HG02885 (cell line): ENCODE measurements around the gene SPINK5.

ENCODE experiments used
- ATAC-seq: cut with Tn5 transposase; IDR thresholded peaks from one replicate; pipeline ENCODE4 v1.9.1; 2021; ENCODE audit warnings: mild to moderate bottlenecking; ENCODE audit not compliant: unreplicated experiment, poor library complexity

The SPINK5 gene

DNA sequence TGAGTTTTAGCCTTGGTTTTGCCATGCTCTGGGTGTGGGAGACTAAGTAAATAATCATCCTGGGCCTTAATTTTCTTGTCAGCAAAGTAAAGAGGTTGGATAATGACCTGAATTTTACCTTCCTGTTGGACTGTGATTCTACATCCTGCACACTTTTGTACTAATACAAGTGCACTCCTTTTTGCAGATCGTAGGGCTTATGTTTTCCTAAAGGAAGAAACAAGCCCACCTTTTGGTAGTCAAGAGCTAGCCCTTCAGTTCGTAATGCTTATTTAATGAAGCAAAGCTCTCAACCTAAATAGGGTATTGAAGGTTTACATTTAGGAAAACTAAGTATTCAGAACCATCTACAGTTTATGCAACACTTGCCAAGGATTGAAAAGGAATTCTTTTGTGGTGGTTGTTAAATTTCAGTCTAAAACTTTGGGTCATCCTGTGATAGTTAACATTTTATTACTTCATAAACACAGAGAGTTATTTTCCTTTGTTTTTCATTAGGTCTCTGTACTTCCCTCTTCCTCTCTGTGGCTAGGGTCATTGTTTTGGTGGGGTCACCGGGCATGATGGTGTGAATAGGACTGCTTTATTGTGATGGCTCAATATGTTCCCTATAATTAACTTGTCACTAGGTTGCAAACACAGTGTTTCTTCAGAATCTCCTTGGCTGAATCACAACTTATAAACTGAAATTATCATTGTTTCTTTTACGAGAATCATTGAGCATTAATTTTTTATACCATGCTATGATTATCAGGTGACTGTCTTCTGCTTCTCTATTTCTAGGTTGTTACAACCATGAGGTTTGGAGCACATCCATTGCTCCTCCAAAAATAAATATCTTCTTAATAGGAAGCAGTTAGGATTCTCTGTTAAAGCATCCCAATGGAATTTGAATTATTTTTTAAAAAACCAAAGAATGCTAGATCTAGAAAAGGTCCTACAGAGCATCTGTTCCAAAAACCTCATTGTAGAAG, 28.5 kb downstream of the SPINK5 start:
- ATAC-seq = no peak

DNA sequence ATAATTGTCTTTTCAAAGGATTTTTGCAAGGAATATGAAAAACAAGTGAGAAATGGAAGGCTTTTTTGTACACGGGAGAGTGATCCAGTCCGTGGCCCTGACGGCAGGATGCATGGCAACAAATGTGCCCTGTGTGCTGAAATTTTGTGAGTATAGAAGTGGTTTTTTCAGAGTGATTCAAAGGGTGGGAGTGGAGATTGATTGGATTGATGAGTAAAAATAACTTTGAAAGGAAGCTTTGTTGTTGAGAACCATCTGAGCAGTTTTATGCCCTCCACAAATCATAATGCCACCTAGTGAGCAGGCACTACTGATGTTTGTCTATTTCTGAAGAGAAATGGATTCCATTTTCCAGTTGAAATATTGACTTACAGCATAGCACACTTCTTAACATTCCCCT, 30.6 kb downstream of the SPINK5 start:
- ATAC-seq = no peak

DNA sequence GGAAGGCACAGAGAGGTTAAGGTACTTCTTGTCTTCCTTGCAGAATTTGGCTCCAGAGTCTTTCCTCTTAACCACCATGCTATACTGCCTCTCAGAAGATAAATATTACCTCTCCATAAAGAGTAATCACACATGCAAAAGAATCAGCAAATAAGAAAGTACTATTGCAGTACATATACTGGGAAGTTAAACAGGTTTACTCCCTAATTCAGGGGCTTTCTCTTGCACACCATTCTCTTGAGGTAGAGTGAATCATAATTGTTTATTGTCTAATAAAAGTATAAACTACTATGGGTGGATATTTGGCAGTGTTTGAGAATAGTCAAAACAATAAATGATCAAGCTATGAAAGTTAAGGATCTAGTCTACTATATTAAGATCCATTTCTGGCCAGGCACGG, 40.4 kb downstream of the SPINK5 start:
- ATAC-seq = no peak

DNA sequence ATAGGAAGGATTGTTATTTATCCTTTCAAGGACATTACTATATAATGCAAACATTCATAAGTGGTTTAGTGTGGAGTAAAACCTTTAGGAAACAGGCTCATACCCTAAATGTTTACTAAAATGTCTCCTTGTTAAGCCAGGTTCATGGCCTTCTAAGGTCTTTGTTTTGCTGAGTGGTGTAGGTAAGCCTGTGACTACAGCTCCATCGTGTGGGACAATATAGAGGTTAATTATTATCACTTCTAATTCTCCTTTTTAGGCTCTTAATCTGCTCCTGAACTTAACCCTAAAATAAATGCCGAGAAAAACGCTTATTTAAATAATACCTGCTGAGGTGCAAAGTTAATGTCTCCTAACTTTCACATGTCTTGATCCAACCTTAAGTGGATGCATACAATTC, 43.8 kb downstream of the SPINK5 start:
- no peak for ATAC-seq

DNA sequence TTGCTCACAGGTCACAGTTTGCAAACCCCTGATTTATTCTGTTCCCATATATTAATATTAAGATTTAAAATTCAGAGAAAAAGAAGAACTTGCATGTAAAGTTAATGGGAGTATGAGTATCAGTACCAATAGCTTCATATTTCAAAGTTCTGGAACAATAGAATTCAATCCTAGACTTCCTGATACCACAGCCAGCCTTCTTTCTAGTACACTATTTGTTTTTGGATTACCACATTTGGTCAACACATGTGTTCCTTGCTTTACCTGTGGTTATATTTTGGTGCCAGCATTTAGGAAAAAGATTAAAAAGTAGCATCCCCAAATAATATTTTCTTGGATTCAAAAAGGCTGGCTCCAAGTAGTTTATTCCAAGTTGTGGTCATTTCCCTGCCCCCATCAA, 49.5 kb downstream of the SPINK5 start:
- no peak for ATAC-seq

DNA sequence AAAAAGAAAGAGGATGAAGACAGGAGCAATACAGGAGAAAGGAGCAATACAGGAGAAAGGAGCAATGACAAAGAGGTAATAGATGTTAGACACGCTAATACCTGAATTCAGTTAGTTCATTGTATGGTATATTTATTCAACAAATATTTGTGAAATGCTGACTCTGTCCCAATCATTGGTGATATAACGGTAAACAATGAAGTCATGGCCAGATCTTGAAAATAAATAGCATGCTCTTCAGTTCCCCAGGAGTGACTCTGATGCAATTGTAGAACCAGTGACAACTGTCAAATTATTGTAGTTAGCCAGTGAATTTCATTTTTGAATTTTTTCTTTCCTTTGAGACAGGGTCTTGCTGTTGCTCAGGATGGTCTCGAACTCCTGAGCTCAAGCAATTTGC, 56.5 kb downstream of the SPINK5 start:
- no peak for ATAC-seq

DNA sequence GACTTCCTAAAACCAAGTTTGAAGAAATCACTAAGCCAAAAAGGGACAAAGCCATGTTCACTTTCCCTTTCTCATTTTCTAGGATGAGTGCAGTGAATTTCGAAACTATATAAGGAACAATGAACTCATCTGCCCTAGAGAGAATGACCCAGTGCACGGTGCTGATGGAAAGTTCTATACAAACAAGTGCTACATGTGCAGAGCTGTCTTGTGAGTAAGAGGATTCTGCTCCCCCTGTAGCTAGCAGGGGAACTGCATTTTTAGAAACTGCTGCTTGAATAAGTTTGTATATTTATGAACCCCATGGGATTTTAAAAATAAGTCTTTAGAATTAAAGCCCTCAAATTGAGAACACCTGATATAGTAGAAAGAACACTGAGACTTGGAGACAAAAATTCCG, 61.9 kb downstream of the SPINK5 start:
- ATAC-seq = no peak

DNA sequence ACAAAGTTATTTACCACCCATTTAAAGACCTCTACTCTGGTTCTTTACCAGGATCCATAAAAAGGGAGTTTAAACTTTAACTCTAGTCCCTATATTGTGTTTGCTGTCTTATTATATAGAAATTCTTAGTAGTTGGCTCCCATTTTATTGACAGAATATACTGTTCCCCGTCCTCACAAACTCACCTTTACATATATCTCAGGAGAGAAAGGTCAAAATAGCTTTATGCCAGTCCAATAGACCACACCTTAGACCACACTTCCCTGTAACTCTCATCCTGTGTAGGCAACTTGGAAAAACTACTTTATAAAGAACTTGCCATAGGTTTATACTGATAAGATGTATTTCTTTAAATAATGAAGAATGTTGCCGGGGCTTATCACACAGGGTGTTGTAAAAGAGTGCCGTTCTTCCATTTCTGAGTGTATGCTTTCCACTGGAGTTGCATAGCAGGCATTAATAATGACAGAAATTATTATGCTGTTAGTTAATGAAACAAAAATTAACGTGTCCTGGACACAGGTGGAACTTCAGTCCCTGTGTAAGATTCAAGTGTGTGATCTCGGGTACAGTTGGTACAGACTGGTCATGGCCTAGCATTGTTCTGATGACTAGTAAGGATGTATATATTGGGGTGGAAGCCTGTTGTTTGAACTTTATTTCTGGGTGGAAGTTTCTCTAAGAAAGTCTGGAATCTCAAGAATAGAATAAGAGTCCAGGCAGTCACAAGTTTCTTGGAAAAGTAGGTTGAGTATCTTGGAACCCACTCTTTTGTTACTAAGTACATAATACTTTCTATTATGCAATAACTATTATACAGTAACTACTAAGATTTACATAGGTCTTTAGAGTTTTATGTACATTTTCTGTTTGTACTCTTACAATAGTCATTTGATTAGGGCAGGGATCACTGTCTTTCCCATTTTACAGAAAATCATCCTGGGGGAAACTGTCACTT, 71.6 kb downstream of the SPINK5 start:
- no peak for ATAC-seq

DNA sequence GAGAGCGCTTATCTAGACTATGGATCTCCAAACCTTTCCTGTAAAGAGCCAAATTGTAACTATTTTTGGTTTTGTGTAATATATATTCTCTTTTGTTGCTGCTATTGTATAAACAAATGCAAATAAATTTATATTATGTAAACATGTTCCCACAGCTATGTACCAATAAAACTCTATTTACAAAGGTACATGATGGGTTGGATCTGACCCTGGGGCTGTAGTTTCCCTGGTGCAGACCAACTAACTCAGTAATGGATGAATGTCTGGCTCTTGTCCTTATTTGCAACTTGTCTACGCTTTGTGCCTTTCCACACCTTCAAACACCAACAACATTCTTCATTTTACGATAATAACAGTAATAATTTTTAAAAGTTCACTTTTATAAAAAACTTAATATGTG, 77.1 kb downstream of the SPINK5 start:
- ATAC-seq = no peak

DNA sequence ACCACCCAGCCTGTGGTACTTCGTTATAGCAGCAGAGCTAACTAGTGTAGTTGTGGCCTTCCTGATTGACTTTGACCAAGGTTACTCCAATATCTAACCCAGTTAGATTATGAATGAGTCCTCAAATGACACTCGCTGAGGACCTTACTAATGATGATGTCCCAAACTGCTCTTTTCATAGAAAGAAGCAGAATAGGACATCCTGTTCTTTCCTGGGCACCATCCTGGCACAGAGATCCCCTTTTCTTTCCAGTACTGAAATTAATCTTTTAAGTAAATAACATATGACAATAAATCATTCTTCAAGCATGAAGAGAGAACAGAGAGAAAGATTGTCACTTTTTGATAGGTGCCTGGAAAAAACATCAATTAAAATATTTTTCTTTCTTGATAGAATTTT, 77.9 kb downstream of the SPINK5 start:
- no peak for ATAC-seq

DNA sequence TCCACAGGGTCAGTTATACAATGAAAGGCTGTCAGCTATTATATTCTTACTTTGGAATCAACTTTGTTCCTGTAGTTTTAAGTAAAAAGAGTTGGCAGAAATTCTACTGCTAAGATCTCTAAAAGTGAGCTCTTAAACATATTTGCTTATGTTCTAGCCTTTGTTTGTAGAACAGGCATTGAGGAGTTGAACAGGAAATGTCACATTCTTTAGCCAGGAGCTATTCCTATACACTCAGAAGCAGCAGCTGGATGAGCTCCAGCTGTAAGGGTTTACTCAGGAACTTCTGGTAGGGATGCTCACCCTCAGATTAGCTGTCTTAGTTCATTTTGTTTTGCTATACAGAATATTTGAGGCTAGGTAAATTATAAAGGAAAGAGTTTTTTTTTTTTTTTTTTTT, 82.1 kb downstream of the SPINK5 start:
- no peak for ATAC-seq

DNA sequence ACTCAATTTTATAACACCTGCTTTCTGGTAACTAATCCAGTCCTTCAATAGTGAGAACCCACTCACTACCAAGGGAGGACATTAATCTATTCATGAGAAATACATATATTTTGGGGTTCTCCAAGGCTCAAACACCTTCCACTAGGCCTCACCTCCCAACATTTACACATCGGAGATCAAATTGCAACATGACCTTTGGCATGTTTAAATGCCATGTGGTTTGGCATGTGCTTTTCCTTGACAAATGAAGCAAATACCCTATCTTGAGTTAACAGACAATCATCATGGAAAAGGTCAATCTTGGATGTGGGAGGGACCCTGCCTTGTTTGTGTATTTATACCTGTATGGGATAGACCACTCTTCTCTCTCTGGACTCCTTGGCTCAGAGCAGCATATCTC, 82.7 kb downstream of the SPINK5 start:
- no peak for ATAC-seq

DNA sequence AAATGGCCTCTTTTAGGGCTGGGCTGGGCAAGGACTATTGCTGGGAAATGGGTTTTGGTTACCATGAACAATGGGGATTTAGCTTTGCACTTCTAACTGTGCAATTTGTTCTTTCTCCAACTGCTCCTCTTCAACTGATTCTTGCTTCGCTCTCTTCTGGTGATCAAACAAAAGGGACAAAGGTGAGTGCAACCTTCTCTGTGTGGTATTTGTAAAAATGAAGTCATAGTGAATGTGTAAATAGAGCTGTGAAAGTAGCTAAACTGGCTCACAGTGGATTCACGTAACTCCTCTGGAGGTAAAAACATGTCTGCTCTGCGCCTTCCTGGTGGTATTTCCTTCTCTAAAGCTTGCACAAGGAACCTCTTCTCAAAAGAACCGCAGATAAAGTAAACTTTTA, 83.6 kb downstream of the SPINK5 start:
- ATAC-seq = no peak

DNA sequence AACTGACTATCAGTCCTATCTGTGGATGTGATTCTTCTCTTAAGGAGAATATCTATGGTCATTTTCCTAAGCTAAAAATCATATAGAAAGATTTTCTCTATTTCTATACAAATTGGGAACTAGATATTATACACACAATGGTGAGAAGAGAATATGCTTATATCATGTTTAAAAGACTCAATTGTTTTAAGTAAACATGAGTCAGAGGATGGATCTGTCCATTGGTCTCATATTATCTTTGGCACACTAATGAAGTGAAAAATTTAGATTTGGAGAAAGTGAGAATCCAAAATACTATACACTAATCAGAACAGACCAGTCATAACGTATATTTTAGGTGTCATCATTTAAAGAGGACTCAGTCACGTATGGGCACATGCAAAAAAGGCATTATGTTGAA, 88.1 kb downstream of the SPINK5 start:
- no peak for ATAC-seq

DNA sequence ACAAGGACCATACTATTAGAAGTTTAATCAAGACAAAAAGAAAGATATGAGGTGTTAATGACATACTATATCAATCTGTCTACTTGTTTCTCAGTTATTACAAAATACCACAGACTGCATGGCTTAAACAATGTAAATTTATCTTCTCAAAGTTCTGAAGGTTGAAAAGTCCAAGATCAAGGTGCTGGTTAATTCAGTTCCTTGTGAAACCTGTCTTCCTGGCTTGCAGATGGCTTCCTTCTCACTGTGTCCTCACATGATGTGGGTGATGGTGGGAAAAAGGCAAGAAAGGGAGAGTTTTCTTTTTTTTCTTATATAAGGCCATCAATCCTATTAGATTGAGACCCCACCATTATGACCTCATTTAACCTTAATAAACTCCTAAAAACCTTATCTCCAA, 89.0 kb downstream of the SPINK5 start:
- ATAC-seq = no peak

DNA sequence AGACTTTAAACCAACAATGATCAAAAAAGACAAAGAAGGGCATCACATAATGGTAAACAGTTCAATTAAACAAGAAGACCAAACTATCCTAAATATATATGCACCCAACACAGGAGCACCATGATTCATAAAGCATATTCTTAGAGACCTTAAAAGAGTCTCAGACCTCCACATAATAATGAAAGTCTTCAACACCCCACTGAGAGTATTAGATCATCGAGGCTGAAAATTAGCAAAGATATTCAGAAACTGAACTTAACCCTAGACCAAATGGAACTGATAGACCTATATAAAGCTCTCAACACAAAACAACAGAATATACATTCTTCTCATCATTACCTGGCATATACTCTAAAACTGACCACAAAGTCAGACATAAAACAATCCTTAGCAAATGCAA, 92.8 kb downstream of the SPINK5 start:
- ATAC-seq = no peak

DNA sequence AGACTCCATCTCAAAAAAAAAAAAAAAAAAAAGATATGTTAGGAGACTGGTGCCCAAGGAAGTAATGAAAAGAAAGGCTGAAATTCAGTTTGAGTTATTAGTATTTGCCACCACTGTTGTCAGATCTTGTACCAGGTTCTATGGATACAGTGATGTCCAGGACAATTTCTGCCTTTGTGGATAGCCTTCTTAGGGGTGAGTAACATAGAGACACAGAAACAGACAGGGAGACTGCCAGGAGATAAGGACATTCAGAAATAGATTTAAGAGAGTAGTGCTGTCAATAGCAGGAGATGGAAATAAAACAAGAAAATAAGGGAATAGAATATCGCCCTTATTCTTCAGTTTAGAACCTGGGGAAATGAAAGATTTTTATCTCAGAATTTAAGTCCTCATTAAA, 98.3 kb downstream of the SPINK5 start:
- ATAC-seq = no peak

DNA sequence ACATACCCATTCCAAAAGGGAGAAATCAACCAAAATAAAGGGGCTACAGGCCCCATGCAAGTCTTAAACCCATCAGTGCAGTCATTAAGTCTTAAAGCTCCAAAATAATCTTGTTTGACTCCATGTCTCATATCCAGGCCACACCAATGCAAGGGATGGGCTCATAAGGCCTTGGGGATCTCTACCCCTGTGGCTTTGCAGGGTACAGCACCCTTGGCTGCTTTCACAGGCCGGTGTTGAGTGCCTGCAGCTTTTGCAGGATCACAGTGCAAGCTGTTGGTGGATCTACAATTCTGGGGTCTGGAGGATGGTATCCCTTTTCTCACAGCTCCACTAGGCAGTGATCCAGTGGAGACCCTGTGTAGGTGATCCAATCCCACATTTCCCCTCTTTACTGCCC, 99.6 kb downstream of the SPINK5 start:
- no peak for ATAC-seq

DNA sequence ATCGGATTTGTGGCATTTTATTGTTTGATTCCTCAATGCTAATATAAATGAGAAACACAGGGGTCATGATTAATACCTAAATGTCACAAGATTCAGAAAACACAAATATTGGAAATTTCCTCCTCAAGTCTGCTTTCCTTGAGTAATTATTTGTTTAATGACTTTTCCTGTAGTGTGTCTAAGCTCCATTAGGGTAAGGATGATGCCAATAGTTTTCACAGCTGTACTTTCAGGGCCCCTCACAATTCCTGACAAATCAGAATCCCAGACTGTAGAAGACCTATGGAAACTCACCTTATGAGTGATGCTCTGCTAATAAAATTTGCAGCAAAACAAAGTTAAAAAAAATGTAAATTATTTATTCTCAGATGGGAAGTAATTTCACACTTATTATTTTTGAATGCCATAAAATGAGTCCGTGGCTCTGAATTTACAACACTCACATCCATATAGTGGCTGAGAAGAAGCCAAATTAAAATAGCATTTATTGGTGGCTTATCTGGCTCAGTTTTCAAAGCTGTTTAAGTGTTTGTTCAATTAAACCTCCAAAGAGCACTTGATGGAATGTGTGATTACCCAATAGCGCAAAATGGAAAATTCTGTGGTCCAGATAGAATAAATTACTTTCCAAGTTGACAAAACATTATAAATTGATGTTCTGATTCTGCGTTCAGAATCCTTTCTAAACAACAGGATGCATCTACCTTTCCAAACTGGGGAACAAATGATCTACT, 102.9 kb downstream of the SPINK5 start:
- no peak for ATAC-seq

DNA sequence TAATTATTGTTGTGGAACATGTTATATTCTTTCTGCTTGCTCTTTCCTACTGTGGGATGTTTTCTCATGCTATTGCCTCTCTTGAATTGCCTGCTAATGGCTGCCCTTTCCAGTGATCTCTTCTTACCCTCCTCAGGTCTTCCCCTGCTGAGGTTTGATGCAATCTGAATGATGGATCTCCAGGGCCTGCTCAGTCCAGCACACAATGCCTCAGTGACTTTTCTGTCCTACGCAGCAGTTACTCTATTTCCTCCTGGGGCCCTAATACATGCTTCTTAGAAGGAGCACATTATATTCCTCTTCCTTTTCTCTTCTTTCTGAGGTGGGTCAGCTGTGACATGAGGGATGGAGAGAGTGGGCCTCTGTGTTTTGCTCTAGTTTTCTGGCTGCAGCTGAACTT, 104.5 kb downstream of the SPINK5 start, which contains the start of gene SPINK14:
TSS of gene SPINK14 (plus strand) at position 301 of the 400 bp plus-strand sequence. CDS start 1,187 bp downstream, outside the sequence.
- ATAC-seq = no peak
